Measurements from ENCODE around the gene CXorf51A.
"Not testable (repeated sequence)": the region's sequence is repeated elsewhere in the genome, so short reads cannot be mapped to it uniquely, and the experiment has no call there.

Gene CXorf51A

DNA sequence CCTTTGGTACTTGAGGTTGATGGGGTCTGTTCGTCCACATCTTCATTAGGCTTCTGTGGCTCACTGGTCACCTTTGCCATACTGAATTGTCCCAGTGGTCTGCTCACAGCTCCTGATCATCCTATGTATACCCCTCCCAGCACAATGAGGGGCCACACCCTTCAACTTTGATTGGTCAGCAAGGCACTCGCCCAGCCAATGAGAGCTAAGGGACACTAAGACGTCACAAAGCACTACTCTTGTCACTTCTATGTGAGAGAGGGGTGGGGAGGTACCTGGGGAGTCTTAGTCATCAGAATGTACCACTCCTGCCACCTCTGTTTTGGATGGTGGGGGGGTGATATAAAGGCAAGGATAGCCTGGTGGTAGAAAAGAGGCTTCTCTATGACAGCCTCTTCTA is at the start of gene CXorf51A:
Gene CXorf51A, minus strand, starts transcription at position 101 of the 400 bp plus-strand sequence. Its CDS starts 21 bp downstream, at position 80.
- DNase-seq = not testable (repeated sequence)

DNA sequence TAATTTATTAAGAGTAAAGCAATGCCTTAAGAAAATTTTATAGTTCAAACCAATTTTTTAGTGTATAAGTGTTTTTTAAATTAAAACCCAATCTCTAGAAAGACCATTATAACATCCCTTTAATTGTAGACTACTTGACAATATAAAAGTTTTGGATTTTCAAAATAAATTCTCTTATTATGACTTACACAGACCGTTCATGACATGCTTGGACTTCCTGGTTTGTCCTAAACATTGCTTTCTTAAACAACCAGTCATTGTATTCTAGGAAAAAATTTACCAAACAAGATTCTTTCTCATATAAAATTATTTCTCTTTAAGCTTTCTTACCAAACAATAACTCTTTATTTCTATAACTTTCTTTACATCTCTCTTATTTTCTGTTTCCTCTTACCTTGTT is 49.0 kb upstream of the CXorf51A start:
- DNase-seq = no peak

DNA sequence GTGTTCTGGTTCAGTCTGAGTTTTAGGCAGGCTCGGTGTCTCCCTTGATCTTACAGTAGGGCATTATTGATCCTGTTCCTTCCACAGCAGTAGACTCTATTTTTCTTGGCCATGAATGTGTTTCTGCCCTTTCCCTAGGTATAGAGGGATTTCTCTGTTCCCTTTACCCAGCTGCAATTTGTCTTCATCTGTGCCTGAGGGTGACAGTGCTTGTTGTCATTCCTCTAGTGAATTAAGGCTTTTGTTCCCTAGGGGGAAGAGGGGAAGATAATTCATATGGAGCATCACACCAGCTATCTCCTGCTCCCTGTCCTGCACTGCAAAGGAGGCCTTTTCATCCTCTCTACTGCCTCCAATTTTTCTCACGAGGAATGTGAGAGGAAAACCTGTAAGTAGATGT is 39.7 kb upstream of the CXorf51A start:
- no peak for DNase-seq

DNA sequence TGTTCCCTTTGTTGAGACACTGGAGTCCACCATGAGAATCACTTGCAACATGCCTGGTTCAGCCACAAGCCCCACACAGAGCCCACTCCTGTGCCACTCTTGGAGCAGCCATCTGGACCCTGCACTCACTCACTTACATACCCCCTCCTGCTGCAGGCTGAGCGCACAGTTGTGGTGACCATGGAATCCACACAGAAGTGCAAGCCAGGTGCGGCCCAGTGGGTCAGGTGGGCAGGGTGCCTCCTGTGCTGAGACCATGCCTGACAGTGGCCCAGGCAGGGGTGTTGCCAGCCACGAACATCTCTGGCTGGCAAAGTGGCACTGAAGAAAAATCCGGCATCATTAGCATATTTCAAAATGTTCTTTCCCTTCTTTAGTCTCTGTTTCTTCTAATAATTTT is 17.4 kb upstream of the CXorf51A start:
- DNase-seq = no peak

DNA sequence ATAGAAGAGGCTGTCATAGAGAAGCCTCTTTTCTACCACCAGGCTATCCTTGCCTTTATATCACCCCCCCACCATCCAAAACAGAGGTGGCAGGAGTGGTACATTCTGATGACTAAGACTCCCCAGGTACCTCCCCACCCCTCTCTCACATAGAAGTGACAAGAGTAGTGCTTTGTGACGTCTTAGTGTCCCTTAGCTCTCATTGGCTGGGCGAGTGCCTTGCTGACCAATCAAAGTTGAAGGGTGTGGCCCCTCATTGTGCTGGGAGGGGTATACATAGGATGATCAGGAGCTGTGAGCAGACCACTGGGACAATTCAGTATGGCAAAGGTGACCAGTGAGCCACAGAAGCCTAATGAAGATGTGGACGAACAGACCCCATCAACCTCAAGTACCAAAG is 5.1 kb downstream of the CXorf51A start, which contains the start of gene CXorf51B:
Gene CXorf51B, plus strand, starts transcription at position 301 of the 400 bp plus-strand sequence. Its CDS starts 21 bp downstream, at position 322.
- not testable (repeated sequence) for DNase-seq

All from right hindlimb (tissue), 1 donor.